ENCODE data around the gene OR52W1.

DNA sequence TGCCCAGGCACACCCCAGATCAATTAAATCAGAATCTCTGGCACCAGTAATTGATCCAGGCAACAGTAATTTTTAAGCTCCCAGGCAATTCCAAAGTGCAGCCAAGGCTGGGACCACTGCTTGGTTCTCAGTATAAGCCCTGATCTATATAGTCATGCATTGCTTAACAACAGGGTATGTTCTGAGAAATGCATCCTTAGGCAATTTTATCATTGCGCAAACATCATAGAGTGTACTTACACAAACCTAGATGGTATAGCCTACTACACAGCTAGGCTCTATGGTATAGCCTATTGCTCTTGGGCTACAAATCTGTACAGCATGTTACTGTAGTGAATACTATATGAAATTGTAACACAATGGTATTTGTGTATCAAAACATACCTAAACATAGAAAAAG lies 5.7 kb downstream of the OR52W1 start:
- TF ChIP-seq POLR2AphosphoS5 (IDR thresholded peaks at IDR 0.05): no peak
- TF ChIP-seq, protein P1, sequence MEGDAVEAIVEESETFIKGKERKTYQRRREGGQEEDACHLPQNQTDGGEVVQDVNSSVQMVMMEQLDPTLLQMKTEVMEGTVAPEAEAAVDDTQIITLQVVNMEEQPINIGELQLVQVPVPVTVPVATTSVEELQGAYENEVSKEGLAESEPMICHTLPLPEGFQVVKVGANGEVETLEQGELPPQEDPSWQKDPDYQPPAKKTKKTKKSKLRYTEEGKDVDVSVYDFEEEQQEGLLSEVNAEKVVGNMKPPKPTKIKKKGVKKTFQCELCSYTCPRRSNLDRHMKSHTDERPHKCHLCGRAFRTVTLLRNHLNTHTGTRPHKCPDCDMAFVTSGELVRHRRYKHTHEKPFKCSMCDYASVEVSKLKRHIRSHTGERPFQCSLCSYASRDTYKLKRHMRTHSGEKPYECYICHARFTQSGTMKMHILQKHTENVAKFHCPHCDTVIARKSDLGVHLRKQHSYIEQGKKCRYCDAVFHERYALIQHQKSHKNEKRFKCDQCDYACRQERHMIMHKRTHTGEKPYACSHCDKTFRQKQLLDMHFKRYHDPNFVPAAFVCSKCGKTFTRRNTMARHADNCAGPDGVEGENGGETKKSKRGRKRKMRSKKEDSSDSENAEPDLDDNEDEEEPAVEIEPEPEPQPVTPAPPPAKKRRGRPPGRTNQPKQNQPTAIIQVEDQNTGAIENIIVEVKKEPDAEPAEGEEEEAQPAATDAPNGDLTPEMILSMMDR (IDR thresholded peaks at IDR 0.05): no peak

Measured in esophagus muscularis mucosa (tissue), 3 donors.